Stimulated activated CD8-positive, alpha-beta memory T cell treated with anti-CD3 and anti-CD28 coated beads, Interleukin-7, amount 100 ng/mL, for 24 hours (primary cell): ENCODE measurements around the gene TMEM154.

ENCODE experiments used
- DNase-seq: peaks from one replicate; pipeline ENCODE4 v3.0.0-alpha.2; 2020; ENCODE audit warnings: low read depth

The TMEM154 gene

GRCh38 chr4:152679414-152680281, at the start of gene TMEM154:
Gene TMEM154 (minus strand): TSS chr4:152679997. CDS start chr4:152679933, 64 bp downstream.
- DNase-seq = peak; percentile 17

GRCh38 chr4:152729466-152729865, 49.7 kb upstream of the TMEM154 start:
- DNase-seq = no peak

GRCh38 chr4:152728343-152728742, 48.5 kb upstream of the TMEM154 start:
- no peak for DNase-seq

- no peak for DNase-seq
These were observed 48.0 kb upstream of the TMEM154 start for GRCh38 chr4:152727784-152728183.

- DNase-seq = no peak
These were observed 44.7 kb upstream of the TMEM154 start for GRCh38 chr4:152724494-152724893.

GRCh38 chr4:152723236-152723635, 43.4 kb upstream of the TMEM154 start:
- no peak for DNase-seq

GRCh38 chr4:152719801-152720556, 40.2 kb upstream of the TMEM154 start:
- no peak for DNase-seq

GRCh38 chr4:152719291-152719690, 39.5 kb upstream of the TMEM154 start:
- no peak for DNase-seq

- DNase-seq = no peak
These were observed 35.3 kb upstream of the TMEM154 start for GRCh38 chr4:152715076-152715475.

GRCh38 chr4:152713951-152714705, 34.3 kb upstream of the TMEM154 start:
- DNase-seq = no peak

- no peak for DNase-seq
These were observed 30.1 kb upstream of the TMEM154 start for GRCh38 chr4:152709675-152710438.

- no peak for DNase-seq
These were observed 29.0 kb upstream of the TMEM154 start for GRCh38 chr4:152708796-152709195.

GRCh38 chr4:152708361-152708760, 28.6 kb upstream of the TMEM154 start:
- DNase-seq = no peak

GRCh38 chr4:152707632-152708031, 27.8 kb upstream of the TMEM154 start:
- no peak for DNase-seq

GRCh38 chr4:152705903-152706302, 26.1 kb upstream of the TMEM154 start:
- DNase-seq = no peak

GRCh38 chr4:152704788-152705187, 25.0 kb upstream of the TMEM154 start:
- no peak for DNase-seq

GRCh38 chr4:152700151-152700550, 20.4 kb upstream of the TMEM154 start:
- no peak for DNase-seq

GRCh38 chr4:152699313-152699712, 19.5 kb upstream of the TMEM154 start:
- DNase-seq = no peak

- DNase-seq = no peak
These were observed 18.3 kb upstream of the TMEM154 start for GRCh38 chr4:152698089-152698499.

GRCh38 chr4:152697284-152698088, 17.7 kb upstream of the TMEM154 start:
- DNase-seq = no peak

- DNase-seq = no peak
These were observed 17.0 kb upstream of the TMEM154 start for GRCh38 chr4:152696764-152697261.
